SK-N-SH treated with all-trans-retinoic acid at 6 μM for 48 hours (cell line): Measurements from ENCODE around the gene NAP1L4.
A peak's percentile ranks its signal among the peaks of the same experiment; 100 is the strongest.

Source experiments
- ATAC-seq: fragments of 200-7000 bp; cut with Tn5 transposase; 3 replicates; pipeline ENCODE4 v1.9.1; 2020; ENCODE audit warnings: mild to moderate bottlenecking, moderate library complexity
- ARNTL ChIP-seq: fragments of 450-650 bp; formaldehyde crosslinking; IDR thresholded peaks from 2 replicates; pipeline ENCODE4 v1.5.0; 2020; ENCODE audit warnings: low read depth, mild to moderate bottlenecking, moderate library complexity, borderline replicate concordance
- BACH2 ChIP-seq: fragments of 250-450 bp; sonication (Bioruptor Pico); IDR thresholded peaks from 2 replicates; pipeline ENCODE4 v1.9.0; 2021; ENCODE audit warnings: mild to moderate bottlenecking, borderline replicate concordance
- CREB5 ChIP-seq: fragments of 250-450 bp; sonication (Bioruptor Pico); IDR thresholded peaks from 2 replicates; pipeline ENCODE4 v1.5.1; 2020; ENCODE audit warnings: low read depth, mild to moderate bottlenecking, moderate library complexity
- CSDC2 ChIP-seq: fragments of 250-450 bp; sonication (Bioruptor Pico); IDR thresholded peaks from 2 replicates; pipeline ENCODE4 v1.5.0; 2020; ENCODE audit warnings: mild to moderate bottlenecking, moderate library complexity
- CSRNP3 ChIP-seq: fragments of 250-450 bp; sonication (Bioruptor Pico); IDR thresholded peaks from 2 replicates; pipeline ENCODE4 v1.5.1; 2021; ENCODE audit warnings: mild to moderate bottlenecking, moderate library complexity
- ESRRG ChIP-seq: fragments of 250-450 bp; sonication (Bioruptor Pico); IDR thresholded peaks from 2 replicates; pipeline ENCODE4 v1.6.1; 2021; ENCODE audit warnings: mild to moderate bottlenecking
- GLIS3 ChIP-seq: fragments of 250-450 bp; sonication (Bioruptor Pico); IDR thresholded peaks from 2 replicates; pipeline ENCODE4 v1.5.0; 2020; ENCODE audit warnings: mild to moderate bottlenecking, moderate library complexity
- OSR1 ChIP-seq: fragments of 250-450 bp; sonication (Bioruptor Pico); IDR thresholded peaks from 2 replicates; pipeline ENCODE4 v1.8.0; 2022; ENCODE audit warnings: moderate library complexity, mild to moderate bottlenecking, inconsistent platforms
- PATZ1 ChIP-seq: fragments of 250-450 bp; sonication (Bioruptor Pico); IDR thresholded peaks from 2 replicates; pipeline ENCODE4 v1.8.0; 2020; ENCODE audit warnings: mild to moderate bottlenecking, moderate library complexity, borderline replicate concordance
- POU6F1 ChIP-seq: fragments of 250-450 bp; sonication (Bioruptor Pico); IDR thresholded peaks from 2 replicates; pipeline ENCODE4 v1.8.0; 2021; ENCODE audit warnings: low read depth, mild to moderate bottlenecking, moderate library complexity, borderline replicate concordance
- PPARA ChIP-seq: fragments of 250-450 bp; sonication (Bioruptor Pico); IDR thresholded peaks from 2 replicates; pipeline ENCODE4 v1.5.0; 2020; ENCODE audit warnings: mild to moderate bottlenecking, borderline replicate concordance
- RARB ChIP-seq: fragments of 250-450 bp; sonication (Bioruptor Pico); IDR thresholded peaks from 2 replicates; pipeline ENCODE4 v1.8.0; 2021; ENCODE audit warnings: mild to moderate bottlenecking, moderate library complexity
- SNAI2 ChIP-seq: fragments of 250-450 bp; sonication (Bioruptor Pico); IDR thresholded peaks from 2 replicates; pipeline ENCODE4 v1.5.0; 2020; ENCODE audit warnings: mild to moderate bottlenecking, moderate library complexity
- TCF4 ChIP-seq: fragments of 250-450 bp; sonication (Bioruptor Pico); IDR thresholded peaks from 2 replicates; pipeline ENCODE4 v1.8.0; 2021; ENCODE audit warnings: mild to moderate bottlenecking, moderate library complexity, borderline replicate concordance
- TOX ChIP-seq: fragments of 250-450 bp; sonication (Bioruptor Pico); IDR thresholded peaks from 2 replicates; pipeline ENCODE4 v1.8.0; 2021; ENCODE audit warnings: mild to moderate bottlenecking, moderate library complexity, borderline replicate concordance
- ZC3H10 ChIP-seq: fragments of 250-450 bp; sonication (Bioruptor Pico); IDR thresholded peaks from 2 replicates; pipeline ENCODE4 v1.5.1; 2021; ENCODE audit warnings: mild to moderate bottlenecking, moderate library complexity
- ZFP3 ChIP-seq: fragments of 250-450 bp; sonication (Bioruptor Pico); IDR thresholded peaks from 2 replicates; pipeline ENCODE4 v1.5.0; 2020; ENCODE audit warnings: mild to moderate bottlenecking, moderate library complexity
- ZFP30 ChIP-seq: fragments of 450-650 bp; formaldehyde crosslinking; IDR thresholded peaks from 2 replicates; pipeline ENCODE4 v1.5.0; 2022; ENCODE audit warnings: mild to moderate bottlenecking, moderate library complexity
- ZNF70 ChIP-seq: fragments of 450-650 bp; formaldehyde crosslinking; IDR thresholded peaks from 2 replicates; pipeline ENCODE4 v1.5.0; 2020; ENCODE audit warnings: mild to moderate bottlenecking, moderate library complexity
- ZNF8 ChIP-seq: fragments of 450-650 bp; formaldehyde crosslinking; IDR thresholded peaks from 2 replicates; pipeline ENCODE4 v1.5.0; 2020; ENCODE audit warnings: mild to moderate bottlenecking, moderate library complexity

The NAP1L4 gene

GRCh38 chr11:2913019-2913431 lies 79.1 kb downstream of the NAP1L4 start:
- peak; percentile 67 for ATAC-seq

GRCh38 chr11:2912498-2912897 lies 79.6 kb downstream of the NAP1L4 start:
- no peak for TF ChIP-seq ESRRG
- no peak for TF ChIP-seq GLIS3 (CRISPR knock-in tag)
- no peak for TF ChIP-seq RARB
- TF ChIP-seq PATZ1 (CRISPR knock-in tag) = 0 out of 2 replicates have a peak, but pooled peaks have one; percentile 43
- peak; percentile 84 for ATAC-seq

More at GRCh38 chr11:2913019-2913431, 79.1 kb downstream of the NAP1L4 start:
- TF ChIP-seq POU6F1 (CRISPR knock-in tag) = no peak
- TF ChIP-seq CREB5 (CRISPR knock-in tag) = no peak
- no peak for TF ChIP-seq TCF4
- no peak for TF ChIP-seq GLIS3 (CRISPR knock-in tag)
- no peak for TF ChIP-seq ZFP30 (CRISPR knock-in tag)
- no peak for TF ChIP-seq ZNF70 (CRISPR knock-in tag)
- TF ChIP-seq ZNF8 (CRISPR knock-in tag) = no peak
- no peak for TF ChIP-seq ZC3H10 (CRISPR knock-in tag)
- no peak for TF ChIP-seq OSR1 (CRISPR knock-in tag)

- TF ChIP-seq SNAI2 (CRISPR knock-in tag) = no peak
- TF ChIP-seq ZC3H10 (CRISPR knock-in tag) = no peak
- TF ChIP-seq BACH2 (CRISPR knock-in tag) = no peak
- no peak for TF ChIP-seq ZFP30 (CRISPR knock-in tag)
- no peak for TF ChIP-seq ZNF8 (CRISPR knock-in tag)
- TF ChIP-seq POU6F1 (CRISPR knock-in tag) = no peak
- no peak for TF ChIP-seq CSDC2 (CRISPR knock-in tag)
- no peak for TF ChIP-seq CREB5 (CRISPR knock-in tag)
- TF ChIP-seq ZFP3 (CRISPR knock-in tag) = no peak
- TF ChIP-seq OSR1 (CRISPR knock-in tag) = no peak
- TF ChIP-seq ESRRG = no peak
- no peak for TF ChIP-seq CSRNP3 (CRISPR knock-in tag)
- no peak for TF ChIP-seq TCF4
- no peak for TF ChIP-seq ARNTL
- no peak for TF ChIP-seq PPARA
- no peak for TF ChIP-seq PATZ1 (CRISPR knock-in tag)
- no peak for TF ChIP-seq GLIS3 (CRISPR knock-in tag)
- TF ChIP-seq TOX (CRISPR knock-in tag) = no peak
- peak; percentile 4; the same call in 2 of the 3 replicates for ATAC-seq
These were observed 80.2 kb downstream of the NAP1L4 start for GRCh38 chr11:2911785-2912391.
